ENCODE data around the gene ADD1.

GRCh38 chr4:2830632-2831610 lies 12.7 kb upstream of the ADD1 start:
- TF ChIP-seq CTCF (IDR thresholded peaks at IDR 0.05) (no peak), POLR2A (IDR thresholded peaks at IDR 0.05) (no peak)

Data from heart left ventricle (tissue), 13 donors.